Activated CD4-positive, alpha-beta T cell treated with anti-CD3 and anti-CD28 coated beads, Interleukin-2, Interleukin-6, amounts not matched to agents 100 ng/mL and 50 ng/mL, durations not matched to agents 16 hours and 8 hours (primary cell): Measurements from ENCODE around the gene SPRR2A.
"Not testable (repeated sequence)": the region's sequence is repeated elsewhere in the genome, so short reads cannot be mapped to it uniquely, and the experiment has no call there.

Source experiments
- DNase-seq: peaks from one replicate; pipeline ENCODE4 v3.0.0-alpha.2; 2020

Gene SPRR2A

DNA sequence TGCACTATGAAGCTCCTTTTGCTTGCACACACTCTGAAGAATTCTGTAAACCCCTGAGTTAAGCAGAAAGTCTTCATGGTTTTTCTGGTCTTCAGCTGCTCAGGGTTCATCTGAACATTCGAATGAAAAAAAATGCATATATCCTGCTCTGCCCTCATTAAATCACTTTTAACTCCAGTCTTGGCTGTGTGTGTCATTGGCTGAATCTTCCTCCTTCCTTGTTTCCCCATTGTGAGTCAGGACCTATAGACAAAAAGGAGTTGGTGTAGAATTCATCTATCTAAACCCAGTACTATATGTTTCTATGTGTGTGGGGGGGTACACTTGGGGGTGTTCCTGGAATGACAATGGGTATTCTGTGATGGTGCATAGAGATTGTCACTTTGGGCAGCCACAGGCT is 32.9 kb downstream of the SPRR2A start:
- no peak for DNase-seq

DNA sequence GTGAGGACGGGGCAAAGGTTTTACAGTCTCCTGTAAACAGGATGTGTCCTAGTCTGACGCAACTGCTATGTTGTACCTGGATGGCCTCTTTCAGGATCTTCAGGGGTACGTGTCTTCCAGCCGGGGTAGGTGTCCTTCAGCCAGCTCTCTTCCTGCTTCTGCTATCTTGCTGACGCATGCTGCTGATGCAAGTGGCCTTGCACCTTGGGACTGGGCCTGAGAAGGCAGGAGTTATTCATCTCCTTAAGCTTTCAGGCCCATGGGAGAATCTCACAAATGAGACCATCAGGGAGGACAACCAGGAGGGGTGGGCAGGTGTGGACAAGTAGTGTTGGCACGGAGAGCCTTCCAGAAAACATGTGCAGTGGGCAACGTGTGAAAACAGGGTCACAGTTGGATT is 34.2 kb downstream of the SPRR2A start:
- no peak for DNase-seq

DNA sequence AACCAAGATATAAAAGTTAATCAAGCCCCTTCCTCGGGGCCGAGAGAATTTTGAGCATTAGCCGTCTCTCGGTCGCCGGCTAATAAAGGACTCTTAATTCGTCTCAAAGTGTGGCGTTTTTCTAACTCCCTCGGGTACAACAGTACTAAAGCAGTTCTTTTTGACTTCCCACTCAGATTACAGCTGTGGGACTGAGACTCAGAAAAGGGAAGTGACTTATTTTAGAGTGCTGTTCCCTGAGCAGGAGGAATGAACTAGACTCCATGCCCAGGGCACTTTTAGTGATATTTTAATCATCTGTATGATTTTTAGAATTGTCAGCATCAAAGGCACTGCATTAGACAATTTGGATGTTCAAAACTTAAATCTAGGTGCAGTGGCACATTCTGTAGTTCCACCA is 35.0 kb downstream of the SPRR2A start:
- DNase-seq, result not testable (repeated sequence)

DNA sequence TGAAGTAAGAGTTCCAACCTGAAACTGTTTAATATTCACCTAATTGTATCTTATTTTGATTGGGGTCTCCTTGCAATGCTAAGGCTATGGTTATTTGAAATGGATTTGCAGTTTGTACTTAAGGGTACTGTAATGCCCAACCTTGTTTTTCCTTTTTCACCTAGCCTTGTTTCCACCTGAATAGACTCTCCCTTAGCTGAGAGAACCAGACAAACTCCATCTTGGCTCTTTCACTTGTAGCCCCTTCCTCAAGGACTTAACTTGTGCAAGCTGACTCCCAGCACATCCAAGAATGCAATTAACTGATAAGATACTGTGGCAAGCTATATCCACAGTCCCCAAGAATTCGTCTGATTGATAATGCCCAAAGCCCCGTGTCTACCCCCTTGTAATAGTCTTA is 35.5 kb downstream of the SPRR2A start:
- not testable (repeated sequence) for DNase-seq

DNA sequence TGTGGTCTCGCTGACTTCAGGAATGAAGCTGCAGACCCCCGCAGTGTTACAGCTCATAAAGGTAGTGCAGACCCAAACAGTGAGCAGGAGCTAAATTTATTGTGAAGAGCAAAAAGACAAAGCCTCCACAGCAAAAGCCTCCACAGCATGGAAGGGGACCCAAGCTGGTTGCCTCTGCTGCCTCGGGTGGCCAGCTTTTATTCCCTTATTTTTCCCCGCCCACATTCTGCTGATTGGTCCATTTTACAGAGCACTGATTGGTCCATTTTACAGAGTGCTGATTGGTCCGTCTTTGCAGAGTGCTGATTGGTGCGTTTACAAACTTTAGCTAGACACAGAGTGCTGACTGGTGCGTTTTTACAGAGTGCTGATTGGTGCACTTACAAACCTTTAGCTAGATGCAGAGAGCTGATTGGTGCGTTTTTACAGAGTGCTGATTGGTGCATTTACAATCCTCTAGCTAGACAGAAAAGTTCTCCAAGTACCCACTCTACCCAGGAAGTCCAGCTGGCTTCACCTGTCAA is 46.0 kb downstream of the SPRR2A start:
- DNase-seq, result not testable (repeated sequence)
